Upper lobe of left lung (tissue), 6 donors: ENCODE results near the gene C1orf141. TPM values are rescaled to one million over a fixed set of nuclear protein-coding genes. Genes with fewer than 3 reads are reported as not detected.

Source experiments
- ATAC-seq, 2 donors: fragments of 200-7000 bp; cut with Tn5 transposase; one replicate each; pipeline ENCODE4 v1.9.1; 2022; ENCODE audit warnings: mild to moderate bottlenecking in 2 of 2, moderate library complexity in 2 of 2; ENCODE audit not compliant: low FRiP score in 2 of 2
- DNase-seq, 2 donors: peaks; one replicate each; pipeline ENCODE4 v3.0.0-alpha.2; 2019 to 2020
- H3K27ac ChIP-seq, 4 donors: fragments of 200-600 bp; sonication (generic); one replicate each; pipeline ENCODE4 v1.5.1; 2016 to 2019
- H3K27me3 ChIP-seq, 4 donors: fragments of 200-600 bp; sonication (generic); one replicate each; pipeline ENCODE4 v1.5.1; 2017 to 2019
- H3K36me3 ChIP-seq, 4 donors: fragments of 200-600 bp; sonication (generic); one replicate each; pipeline ENCODE4 v1.5.1; 2016 to 2019
- H3K4me1 ChIP-seq, 4 donors: fragments of 200-600 bp; sonication (generic); one replicate each; pipeline ENCODE4 v1.5.1; 2018 to 2019
- H3K4me3 ChIP-seq, 4 donors: fragments of 200-600 bp; sonication (generic); one replicate each; pipeline ENCODE4 v1.5.1; 2017 to 2019; ENCODE audit warnings: mild to moderate bottlenecking in 2 of 4, moderate library complexity in 1 of 4
- H3K9me3 ChIP-seq, 4 donors: fragments of 200-600 bp; sonication (generic); one replicate each; pipeline ENCODE4 v1.5.1; 2018 to 2019
- EP300 ChIP-seq, 4 donors: sonication (generic); formaldehyde crosslinking; IDR thresholded peaks; one replicate each; pipeline ENCODE4 v1.5.1; 2017; ENCODE audit warnings: antibody characterized with exemption in 4 of 4, control low read depth in 2 of 4
- POLR2A ChIP-seq, 4 donors: fragments of 450-650 bp; IDR thresholded peaks; one replicate each; pipeline ENCODE4 v1.5.1; 2016 to 2017; ENCODE audit warnings: antibody characterized with exemption in 4 of 4, mild to moderate bottlenecking in 2 of 4
- POLR2AphosphoS5 ChIP-seq, 2 donors: sonication (generic); formaldehyde crosslinking; IDR thresholded peaks; one replicate each; pipeline ENCODE4 v1.5.1; 2017; ENCODE audit warnings: antibody characterized with exemption in 2 of 2
- WGBS, 2 donors: methylation state at CpG; one replicate each; pipeline ENCODE4 v1.1.5; 2017 to 2018; 5-methylcytosine and 5-hydroxymethylcytosine counted together
- total RNA-seq, 6 donors: library from RNA; depleted of rRNA in 4 of 6; stranded (reverse); fragments of >200 nt in 4 of 6; gene quantifications; one replicate each; pipeline versions ENCODE4 v1.1.0 to v1.2.1, GENCODE V29; 2016 to 2021
- TF ChIP-seq, protein P1 (sequence below), 6 experiments: fragments of 450-650 bp in 4 of 6; fragments of 200-600 bp in 2 of 6; sonication (generic) in 2 of 6; IDR thresholded peaks; one replicate each; pipeline ENCODE4 v1.5.1; 2016 to 2019; ENCODE audit warnings: antibody characterized with exemption in 6 of 6
- donor health status: DM: no; HTN: no; CAD: no; lungs with moderate emphysema.
- donor health status: DM: no; HTN: yes; CAD: no; lungs with severe emphysema.

The C1orf141 gene
- total RNA-seq, 6 donors from 2014 or later: 0.61 to 9.2 (median 1.0) TPM; not detected in 1

- H3K36me3 ChIP-seq: no peaks in the 10 kb centered on the region
Measured at GRCh38 chr1:67061266-67061665, 73.5 kb downstream of the C1orf141 start.

DNA sequence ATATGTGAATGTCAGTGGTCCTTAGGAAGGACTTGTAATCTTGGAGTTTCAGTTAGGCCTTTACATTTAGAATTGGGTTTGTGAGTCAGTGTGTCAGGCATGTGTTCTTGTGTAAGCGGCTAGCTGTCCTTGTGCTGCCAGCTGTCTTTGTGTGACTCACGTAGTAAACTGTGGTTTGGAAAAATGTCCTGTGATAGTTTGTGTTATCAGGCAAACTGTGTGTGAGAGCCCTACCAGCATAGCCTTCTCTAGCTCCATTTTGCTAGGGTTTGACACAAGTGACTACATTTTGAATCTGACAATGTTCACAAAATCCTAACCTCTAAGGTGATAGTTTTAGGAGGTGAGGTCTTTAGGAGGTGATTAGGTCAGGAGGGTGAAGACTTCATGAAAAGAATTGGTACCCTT, 74.0 kb downstream of the C1orf141 start:
- DNase-seq: peak in 1 of 2 donors; percentile 20
- Histone ChIP-seq H3K4me1 (no peaks in the 10 kb centered on the region), H3K36me3 (no peaks in the 10 kb centered on the region), H3K27me3 (no peaks in the 10 kb centered on the region), H3K27ac (no peak overlapping the region), H3K9me3 (no peaks in the 10 kb centered on the region), H3K4me3 (no peak overlapping the region)
- peak in 1 of 2 donors; percentile 13 for TF ChIP-seq POLR2AphosphoS5 (IDR thresholded peaks at IDR 0.05)
- TF ChIP-seq, protein P1, sequence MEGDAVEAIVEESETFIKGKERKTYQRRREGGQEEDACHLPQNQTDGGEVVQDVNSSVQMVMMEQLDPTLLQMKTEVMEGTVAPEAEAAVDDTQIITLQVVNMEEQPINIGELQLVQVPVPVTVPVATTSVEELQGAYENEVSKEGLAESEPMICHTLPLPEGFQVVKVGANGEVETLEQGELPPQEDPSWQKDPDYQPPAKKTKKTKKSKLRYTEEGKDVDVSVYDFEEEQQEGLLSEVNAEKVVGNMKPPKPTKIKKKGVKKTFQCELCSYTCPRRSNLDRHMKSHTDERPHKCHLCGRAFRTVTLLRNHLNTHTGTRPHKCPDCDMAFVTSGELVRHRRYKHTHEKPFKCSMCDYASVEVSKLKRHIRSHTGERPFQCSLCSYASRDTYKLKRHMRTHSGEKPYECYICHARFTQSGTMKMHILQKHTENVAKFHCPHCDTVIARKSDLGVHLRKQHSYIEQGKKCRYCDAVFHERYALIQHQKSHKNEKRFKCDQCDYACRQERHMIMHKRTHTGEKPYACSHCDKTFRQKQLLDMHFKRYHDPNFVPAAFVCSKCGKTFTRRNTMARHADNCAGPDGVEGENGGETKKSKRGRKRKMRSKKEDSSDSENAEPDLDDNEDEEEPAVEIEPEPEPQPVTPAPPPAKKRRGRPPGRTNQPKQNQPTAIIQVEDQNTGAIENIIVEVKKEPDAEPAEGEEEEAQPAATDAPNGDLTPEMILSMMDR (IDR thresholded peaks at IDR 0.05): no peak
- 66 to 68% methylated on average over 2 of the region's 2 CpGs for WGBS, 2 donors
- peak in 1 of 2 donors; percentile 53 for ATAC-seq

More at GRCh38 chr1:67061266-67061665, 73.5 kb downstream of the C1orf141 start:
- ATAC-seq (no peak), DNase-seq (no peak)
- H3K27me3 ChIP-seq: no peaks in the 10 kb centered on the region
- TF ChIP-seq POLR2AphosphoS5 (IDR thresholded peaks at IDR 0.05) (no peak), POLR2A (IDR thresholded peaks at IDR 0.05) (no peak), EP300 (IDR thresholded peaks at IDR 0.05) (no peak)
- TF ChIP-seq, protein P1 (IDR thresholded peaks at IDR 0.05): no peak
- no peaks in the 10 kb centered on the region for H3K4me1 ChIP-seq
- H3K4me3 ChIP-seq: no peak overlapping the region
- WGBS, 2 donors: 96 to 100% methylated on average over 2 of the region's 2 CpGs
- no peaks in the 10 kb centered on the region for H3K9me3 ChIP-seq
- no peak overlapping the region for H3K27ac ChIP-seq

DNA sequence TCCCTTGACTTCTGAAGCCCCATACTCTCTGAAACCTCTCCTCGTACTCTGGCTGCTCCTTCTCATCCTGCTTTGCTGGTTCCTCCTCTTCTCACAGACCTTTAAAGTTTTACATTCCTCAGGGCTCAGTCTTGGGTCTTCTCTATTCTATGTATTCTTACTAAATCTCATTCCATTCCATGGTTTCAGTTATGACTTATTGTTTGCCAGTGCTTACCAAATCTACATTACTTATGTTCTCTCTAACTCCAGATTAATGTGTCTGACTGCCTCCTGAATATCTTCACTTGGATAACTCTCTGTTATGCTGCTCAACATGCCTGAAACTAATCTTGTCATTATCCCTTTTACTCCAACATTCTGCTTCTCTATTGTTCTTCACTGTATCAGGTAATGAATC, 75.4 kb downstream of the C1orf141 start:
- WGBS, 2 donors: 85 to 88% methylated on average over 1 of the region's 1 CpG
- H3K27me3 ChIP-seq: no peaks in the 10 kb centered on the region
- no peak for DNase-seq
- no peak for TF ChIP-seq EP300 (IDR thresholded peaks at IDR 0.05)
- no peak for TF ChIP-seq POLR2A (IDR thresholded peaks at IDR 0.05)
- TF ChIP-seq, protein P1 (IDR thresholded peaks at IDR 0.05): no peak
- TF ChIP-seq POLR2AphosphoS5 (IDR thresholded peaks at IDR 0.05): no peak
- no peak for ATAC-seq
- no peak overlapping the region for H3K27ac ChIP-seq
- no peak overlapping the region for H3K4me3 ChIP-seq
- H3K4me1 ChIP-seq: no peaks in the 10 kb centered on the region
- no peaks in the 10 kb centered on the region for H3K36me3 ChIP-seq
- no peaks in the 10 kb centered on the region for H3K9me3 ChIP-seq

- no peak for ATAC-seq
- WGBS, 2 donors: 74 to 81% methylated on average over 3 of the region's 3 CpGs
- H3K36me3 ChIP-seq: no peaks in the 10 kb centered on the region
- no peak for DNase-seq
- H3K4me3 ChIP-seq: no peak overlapping the region
- H3K4me1 ChIP-seq: no peaks in the 10 kb centered on the region
- H3K27ac ChIP-seq: no peak overlapping the region
- TF ChIP-seq EP300 (IDR thresholded peaks at IDR 0.05): no peak
- TF ChIP-seq POLR2A (IDR thresholded peaks at IDR 0.05): no peak
- TF ChIP-seq POLR2AphosphoS5 (IDR thresholded peaks at IDR 0.05): no peak
- TF ChIP-seq, protein P1 (IDR thresholded peaks at IDR 0.05): no peak
- no peaks in the 10 kb centered on the region for H3K9me3 ChIP-seq
- H3K27me3 ChIP-seq: no peaks in the 10 kb centered on the region
Measured at GRCh38 chr1:67058761-67059160, 76.0 kb downstream of the C1orf141 start.

DNA sequence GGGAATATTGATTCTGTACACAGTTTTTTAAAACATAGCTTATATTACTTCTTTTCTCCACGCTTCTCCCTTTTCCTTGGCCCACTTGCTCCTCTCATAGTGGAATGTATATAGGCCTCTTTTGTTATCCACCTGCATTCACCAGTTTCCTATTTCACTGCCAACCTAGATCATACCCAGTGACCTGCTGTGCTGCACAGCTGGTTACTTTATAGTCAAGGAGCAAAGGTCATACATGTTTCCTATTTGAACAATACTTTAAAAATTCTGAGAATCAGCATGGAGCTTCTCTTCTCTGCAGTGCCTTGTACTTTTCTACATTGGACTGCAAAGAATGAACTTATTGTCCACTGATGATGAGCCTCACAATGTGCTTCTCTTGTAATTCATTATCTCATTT, 76.5 kb downstream of the C1orf141 start:
- Histone ChIP-seq H3K27ac (no peak overlapping the region), H3K9me3 (no peaks in the 10 kb centered on the region), H3K4me1 (no peaks in the 10 kb centered on the region), H3K27me3 (no peaks in the 10 kb centered on the region), H3K4me3 (no peak overlapping the region), H3K36me3 (no peaks in the 10 kb centered on the region)
- DNase-seq (no peak), ATAC-seq (no peak)
- no peak for TF ChIP-seq POLR2AphosphoS5 (IDR thresholded peaks at IDR 0.05)
- TF ChIP-seq, protein P1 (IDR thresholded peaks at IDR 0.05): no peak
- no peak for TF ChIP-seq EP300 (IDR thresholded peaks at IDR 0.05)
- no peak for TF ChIP-seq POLR2A (IDR thresholded peaks at IDR 0.05)
- 77 to 85% methylated on average over 1 of the region's 1 CpG for WGBS, 2 donors
